ENCODE measurements around the gene DZANK1. TPM values are rescaled to one million over a fixed set of nuclear protein-coding genes. Genes with fewer than 3 reads are reported as not detected.
"Not testable (repeated sequence)": the region's sequence is repeated elsewhere in the genome, so short reads cannot be mapped to it uniquely, and the experiment has no call there.

Gene DZANK1
- total and polyA plus RNA-seq, 2 donors (not counting 3 experiments of a cell fraction or from before 2014, with no cell fraction given) = 1.1 to 1.8 TPM

- no peak overlapping the region for H3K4me3 ChIP-seq (replicated peaks in 1 of 3; ENCODE audit: insufficient read depth in 1 of 3, low read depth in 1 of 3, low read length in 3 of 3)
- dilution Hi-C loops (cut with MboI; ENCODE audit: extremely low pct_ligation_motif_present, low sequenced_read_pairs) (no loop called here), intact Hi-C loops (cut with micrococcal nuclease) (no loop called here)
- H3K27ac ChIP-seq (ENCODE audit: insufficient read depth, low read depth, low read length) = no peak overlapping the region
- no peaks in the 10 kb centered on the region for H3K27me3 ChIP-seq (ENCODE audit: control insufficient read depth in 2 of 2, insufficient read depth in 2 of 2, low read length in 2 of 2)
- no peak for FAIRE-seq
- no peaks in the 10 kb centered on the region for H3K36me3 ChIP-seq (ENCODE audit: control insufficient read depth in 2 of 2, extremely low read depth in 1 of 2, insufficient read depth in 2 of 2, low read length in 2 of 2)
- no peaks in the 10 kb centered on the region for H3K9me1 ChIP-seq (replicated peaks; ENCODE audit: control insufficient read depth, extremely low read depth, insufficient read depth, low read length)
- H3K9ac ChIP-seq (replicated peaks; ENCODE audit: extremely low read depth, insufficient read depth, low read length) = no peak overlapping the region
- no peak for DNase-seq (ENCODE audit: low read depth, low spot score)
- no TSS peak for BruUV-seq (replicated peaks)
- no peak overlapping the region for H3K4me2 ChIP-seq (ENCODE audit: insufficient read depth, low read length)
- no peak overlapping the region for H2AFZ ChIP-seq (ENCODE audit: low read depth, low read length)
- H3K9me3 ChIP-seq (replicated peaks; ENCODE audit: control insufficient read depth, insufficient read depth, low read length) = no peaks in the 10 kb centered on the region
- no peak for TF ChIP-seq GATA2 (IDR thresholded peaks at IDR 0.05; ENCODE audit: insufficient read depth, insufficient read length, low read depth, low read length)
- TF ChIP-seq CTCF (IDR thresholded peaks at IDR 0.05; ENCODE audit: extremely low read depth in 1 of 2, insufficient read depth in 1 of 2, low read depth in 1 of 2, low read length in 2 of 2) = no peak
- no peak for TF ChIP-seq MAX (IDR thresholded peaks at IDR 0.05; ENCODE audit: insufficient read depth, insufficient read length)
- no peak for TF ChIP-seq FOS (IDR thresholded peaks at IDR 0.05; ENCODE audit: borderline replicate concordance, insufficient read depth, low read length)
- TF ChIP-seq JUN (IDR thresholded peaks at IDR 0.05; ENCODE audit: borderline replicate concordance, insufficient read depth, insufficient read length, low read depth) = no peak
- no peak for TF ChIP-seq POLR2A (IDR thresholded peaks at IDR 0.05; ENCODE audit: low read depth, low read length)
- no peak for TF ChIP-seq POLR2AphosphoS5 (IDR thresholded peaks at IDR 0.05; ENCODE audit: insufficient read depth, low read depth, low read length)
- TF ChIP-seq MYC (IDR thresholded peaks at IDR 0.05; ENCODE audit: low read depth, low read length) = no peak
- no peak for TF ChIP-seq EZH2 (IDR thresholded peaks at IDR 0.05; ENCODE audit: borderline replicate concordance, low read depth, low read length, severe bottlenecking)
- CTCF ChIA-PET = no interaction called here
- no peaks in the 10 kb centered on the region for H4K20me1 ChIP-seq (replicated peaks; ENCODE audit: control insufficient read depth, extremely low read depth, insufficient read depth, low read length)
- H3K79me2 ChIP-seq (ENCODE audit: control insufficient read depth, insufficient read depth, low read length) = no peaks in the 10 kb centered on the region
- POLR2A ChIA-PET = no interaction called here
- H3K4me1 ChIP-seq (ENCODE audit: control insufficient read depth, extremely low read depth, insufficient read depth, low read length) = no peaks in the 10 kb centered on the region
Measured at GRCh38 chr20:18377896-18378481, 88.8 kb downstream of the DZANK1 start.

- H3K27ac ChIP-seq (ENCODE audit: insufficient read depth, low read depth, low read length); H3K9me1 ChIP-seq (replicated peaks; ENCODE audit: control insufficient read depth, extremely low read depth, insufficient read depth, low read length); intact Hi-C loops (cut with micrococcal nuclease); H4K20me1 ChIP-seq (replicated peaks; ENCODE audit: control insufficient read depth, extremely low read depth, insufficient read depth, low read length); H3K4me3 ChIP-seq (replicated peaks in 1 of 3; ENCODE audit: insufficient read depth in 1 of 3, low read depth in 1 of 3, low read length in 3 of 3); CTCF ChIA-PET; H3K9me3 ChIP-seq (replicated peaks; ENCODE audit: control insufficient read depth, insufficient read depth, low read length); H2AFZ ChIP-seq (ENCODE audit: low read depth, low read length); H3K79me2 ChIP-seq (ENCODE audit: control insufficient read depth, insufficient read depth, low read length); BruUV-seq (replicated peaks); DNase-seq (ENCODE audit: low read depth, low spot score); POLR2A ChIA-PET; H3K4me2 ChIP-seq (ENCODE audit: insufficient read depth, low read length); dilution Hi-C loops (cut with MboI; ENCODE audit: extremely low pct_ligation_motif_present, low sequenced_read_pairs); H3K36me3 ChIP-seq (ENCODE audit: control insufficient read depth in 2 of 2, extremely low read depth in 1 of 2, insufficient read depth in 2 of 2, low read length in 2 of 2); FAIRE-seq; H3K4me1 ChIP-seq (ENCODE audit: control insufficient read depth, extremely low read depth, insufficient read depth, low read length); H3K27me3 ChIP-seq (ENCODE audit: control insufficient read depth in 2 of 2, insufficient read depth in 2 of 2, low read length in 2 of 2); H3K9ac ChIP-seq (replicated peaks; ENCODE audit: extremely low read depth, insufficient read depth, low read length): not testable (repeated sequence)
Measured at GRCh38 chr20:18375551-18375950, 91.3 kb downstream of the DZANK1 start.
